ENCODE data around the gene VTCN1.

VTCN1 gene

DNA sequence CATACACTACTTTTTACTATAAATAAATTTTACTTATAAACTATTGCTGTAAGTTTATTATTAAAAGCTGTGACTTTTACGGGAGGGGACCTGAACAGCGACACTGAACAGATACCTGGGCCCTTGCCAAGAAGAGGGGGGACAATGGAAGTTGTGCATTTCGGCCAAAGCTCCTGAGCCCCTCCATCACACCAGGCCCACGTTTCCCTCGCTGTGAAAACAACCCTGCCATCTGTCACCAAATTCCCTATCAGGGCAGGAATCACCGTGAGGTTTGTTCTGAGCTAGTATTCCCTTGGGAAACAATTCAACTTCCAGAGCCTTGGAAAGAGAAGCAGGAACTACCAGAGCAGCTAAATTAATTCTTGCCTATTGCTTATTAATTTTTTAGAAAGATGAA lies 37.0 kb downstream of the VTCN1 start:
- Histone ChIP-seq H3K9me3 (ENCODE audit: control insufficient read depth, insufficient read depth, low read depth, low read length) (no peaks in the 10 kb centered on the region), H3K4me3 (ENCODE audit: low read depth, low read length) (no peak overlapping the region), H3K36me3 (ENCODE audit: control insufficient read depth in 2 of 2, insufficient read depth in 1 of 2, low read length in 2 of 2) (no peaks in the 10 kb centered on the region), H3K27ac (ENCODE audit: extremely low read depth, low read depth, low read length) (no peak overlapping the region), H3K4me1 (ENCODE audit: control insufficient read depth, insufficient read depth, low read length) (no peaks in the 10 kb centered on the region)
- ChIA-PET POLR2A (no interaction called here), CTCF (interaction anchor here (0.6 kb wide), 1 partner anchor 51 kb away, joined by 3 read pairs; no protein-coding TSS in a partner anchor)
- TF ChIP-seq FEZF1 (tag by site-specific recombination; IDR thresholded peaks at IDR 0.05) (no peak), ZNF174 (tag by site-specific recombination; IDR thresholded peaks at IDR 0.05) (no peak), ZFP41 (tag by site-specific recombination; IDR thresholded peaks at IDR 0.05; ENCODE audit: borderline replicate concordance) (no peak), GLIS1 (tag by site-specific recombination; IDR thresholded peaks at IDR 0.05) (no peak), ZNF549 (tag by site-specific recombination; IDR thresholded peaks at IDR 0.05) (no peak), ZBTB20 (tag by site-specific recombination; IDR thresholded peaks at IDR 0.05) (no peak)
- TF ChIP-seq, protein P1, sequence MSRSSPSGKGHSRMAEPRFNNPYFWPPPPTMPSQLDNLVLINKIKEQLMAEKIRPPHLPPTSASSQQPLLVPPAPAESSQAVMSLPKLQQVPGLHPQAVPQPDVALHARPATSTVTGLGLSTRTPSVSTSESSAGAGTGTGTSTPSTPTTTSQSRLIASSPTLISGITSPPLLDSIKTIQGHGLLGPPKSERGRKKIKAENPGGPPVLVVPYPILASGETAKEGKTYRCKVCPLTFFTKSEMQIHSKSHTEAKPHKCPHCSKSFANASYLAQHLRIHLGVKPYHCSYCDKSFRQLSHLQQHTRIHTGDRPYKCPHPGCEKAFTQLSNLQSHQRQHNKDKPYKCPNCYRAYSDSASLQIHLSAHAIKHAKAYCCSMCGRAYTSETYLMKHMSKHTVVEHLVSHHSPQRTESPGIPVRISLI (tag by site-specific recombination; IDR thresholded peaks at IDR 0.05), result no peak
- TF ChIP-seq, protein P2, sequence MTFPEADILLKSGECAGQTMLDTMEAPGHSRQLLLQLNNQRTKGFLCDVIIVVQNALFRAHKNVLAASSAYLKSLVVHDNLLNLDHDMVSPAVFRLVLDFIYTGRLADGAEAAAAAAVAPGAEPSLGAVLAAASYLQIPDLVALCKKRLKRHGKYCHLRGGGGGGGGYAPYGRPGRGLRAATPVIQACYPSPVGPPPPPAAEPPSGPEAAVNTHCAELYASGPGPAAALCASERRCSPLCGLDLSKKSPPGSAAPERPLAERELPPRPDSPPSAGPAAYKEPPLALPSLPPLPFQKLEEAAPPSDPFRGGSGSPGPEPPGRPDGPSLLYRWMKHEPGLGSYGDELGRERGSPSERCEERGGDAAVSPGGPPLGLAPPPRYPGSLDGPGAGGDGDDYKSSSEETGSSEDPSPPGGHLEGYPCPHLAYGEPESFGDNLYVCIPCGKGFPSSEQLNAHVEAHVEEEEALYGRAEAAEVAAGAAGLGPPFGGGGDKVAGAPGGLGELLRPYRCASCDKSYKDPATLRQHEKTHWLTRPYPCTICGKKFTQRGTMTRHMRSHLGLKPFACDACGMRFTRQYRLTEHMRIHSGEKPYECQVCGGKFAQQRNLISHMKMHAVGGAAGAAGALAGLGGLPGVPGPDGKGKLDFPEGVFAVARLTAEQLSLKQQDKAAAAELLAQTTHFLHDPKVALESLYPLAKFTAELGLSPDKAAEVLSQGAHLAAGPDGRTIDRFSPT (tag by site-specific recombination; IDR thresholded peaks at IDR 0.05), result no peak

DNA sequence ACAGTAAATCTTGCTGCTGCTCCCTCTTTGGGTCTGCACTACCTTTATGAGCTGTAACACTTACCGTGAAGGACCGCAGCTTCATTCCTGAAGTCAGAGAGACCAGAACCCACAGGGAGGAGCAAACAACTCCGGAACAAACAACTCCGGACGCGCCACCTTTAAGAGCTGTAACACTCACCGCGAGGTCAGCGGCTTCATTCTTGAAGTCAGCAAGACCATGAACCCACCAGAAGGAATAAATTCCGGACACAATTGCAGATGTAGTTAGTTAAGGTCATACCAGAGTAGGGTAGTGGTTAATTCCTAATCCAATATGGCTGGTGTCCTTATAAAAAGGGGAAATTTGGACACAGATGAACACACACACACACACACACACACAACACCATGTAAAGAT lies 37.7 kb downstream of the VTCN1 start:
- ChIA-PET CTCF (interaction anchor here (0.8 to 1.0 kb wide), 2 partner anchors 15 to 112 kb away, joined by 3 read pairs; no protein-coding TSS in a partner anchor), POLR2A (no interaction called here)
- Histone ChIP-seq H3K36me3 (ENCODE audit: control insufficient read depth in 2 of 2, insufficient read depth in 1 of 2, low read length in 2 of 2) (no peaks in the 10 kb centered on the region), H3K4me3 (ENCODE audit: low read depth, low read length) (no peak overlapping the region), H3K9me3 (ENCODE audit: control insufficient read depth, insufficient read depth, low read depth, low read length) (no peaks in the 10 kb centered on the region), H3K4me1 (ENCODE audit: control insufficient read depth, insufficient read depth, low read length) (no peaks in the 10 kb centered on the region), H3K27ac (ENCODE audit: extremely low read depth, low read depth, low read length) (no peak overlapping the region)
- TF ChIP-seq PATZ1 (tag by site-specific recombination; IDR thresholded peaks at IDR 0.05) (no peak), ZNF23 (tag by site-specific recombination; IDR thresholded peaks at IDR 0.05; ENCODE audit: borderline replicate concordance) (no peak), ZNF221 (tag by site-specific recombination; IDR thresholded peaks at IDR 0.05; ENCODE audit: borderline replicate concordance) (no peak), ZNF768 (tag by site-specific recombination; IDR thresholded peaks at IDR 0.05) (no peak), SETDB1 (IDR thresholded peaks at IDR 0.05; ENCODE audit: insufficient read length, low read length) (no peak), ZNF341 (tag by site-specific recombination; IDR thresholded peaks at IDR 0.05; ENCODE audit: low read depth) (no peak)
- TF ChIP-seq, protein P3, sequence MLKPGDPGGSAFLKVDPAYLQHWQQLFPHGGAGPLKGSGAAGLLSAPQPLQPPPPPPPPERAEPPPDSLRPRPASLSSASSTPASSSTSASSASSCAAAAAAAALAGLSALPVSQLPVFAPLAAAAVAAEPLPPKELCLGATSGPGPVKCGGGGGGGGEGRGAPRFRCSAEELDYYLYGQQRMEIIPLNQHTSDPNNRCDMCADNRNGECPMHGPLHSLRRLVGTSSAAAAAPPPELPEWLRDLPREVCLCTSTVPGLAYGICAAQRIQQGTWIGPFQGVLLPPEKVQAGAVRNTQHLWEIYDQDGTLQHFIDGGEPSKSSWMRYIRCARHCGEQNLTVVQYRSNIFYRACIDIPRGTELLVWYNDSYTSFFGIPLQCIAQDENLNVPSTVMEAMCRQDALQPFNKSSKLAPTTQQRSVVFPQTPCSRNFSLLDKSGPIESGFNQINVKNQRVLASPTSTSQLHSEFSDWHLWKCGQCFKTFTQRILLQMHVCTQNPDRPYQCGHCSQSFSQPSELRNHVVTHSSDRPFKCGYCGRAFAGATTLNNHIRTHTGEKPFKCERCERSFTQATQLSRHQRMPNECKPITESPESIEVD (tag by site-specific recombination; IDR thresholded peaks at IDR 0.05), result no peak
